HEK293 (cell line): ENCODE data around the gene MMADHC.

Experiments
- CTCF ChIA-PET: fragments of 350-600 bp; formaldehyde crosslinking; extraction: SDS; loops from one replicate; lab custom pipeline; 2021; ENCODE audit warnings: antibody characterized with exemption; lab: Yijun Ruan, JAX
- POLR2A ChIA-PET: fragments of 300-600 bp; formaldehyde crosslinking; extraction: SDS; loops from one replicate; lab custom pipeline; 2020; ENCODE audit warnings: antibody characterized with exemption, inconsistent platforms; lab: Yijun Ruan, JAX
- H3K27ac ChIP-seq: fragments of 200-500 bp; sonication (Bioruptor generic); 2 replicates; pipeline ENCODE4 v1.5.1; 2014; ENCODE audit warnings: low read depth, low read length, control low read depth, inconsistent platforms; ENCODE audit errors: extremely low read depth
- H3K36me3 ChIP-seq, 2 experiments: fragments of 200-500 bp in 1 of 2; sonication (Bioruptor generic) in 1 of 2; 1 replicate in 1 of 2; 2 replicates in 1 of 2; pipeline ENCODE4 v1.5.1; 2014 to 2017; ENCODE audit warnings: inconsistent platforms in 2 of 2, low read length in 2 of 2; ENCODE audit not compliant: control insufficient read depth in 2 of 2, insufficient read depth in 1 of 2
- H3K4me1 ChIP-seq: fragments of 200-500 bp; sonication (Bioruptor generic); 2 replicates; pipeline ENCODE4 v1.5.1; 2014; ENCODE audit warnings: mild to moderate bottlenecking, low read length, inconsistent platforms; ENCODE audit not compliant: control insufficient read depth, insufficient read depth
- H3K4me3 ChIP-seq: 2 replicates; pipeline ENCODE4 v1.5.1; 2011; ENCODE audit warnings: low read depth, mild to moderate bottlenecking, control low read depth, low read length, moderate library complexity
- H3K9me3 ChIP-seq: fragments of 200-500 bp; sonication (Bioruptor generic); 2 replicates; pipeline ENCODE4 v1.5.1; 2014; ENCODE audit warnings: low read depth, low read length, inconsistent platforms; ENCODE audit not compliant: control insufficient read depth, insufficient read depth
- FEZF1 ChIP-seq: fragments of 450-650 bp; formaldehyde crosslinking; IDR thresholded peaks from 2 replicates; pipeline ENCODE4 v1.5.1; 2016; ENCODE audit warnings: missing biosample characterization, missing genetic modification characterization
- KLF9 ChIP-seq: fragments of 450-650 bp; formaldehyde crosslinking; IDR thresholded peaks from 2 replicates; pipeline ENCODE4 v1.5.1; 2016; ENCODE audit warnings: missing biosample characterization, missing genetic modification characterization, low read depth
- OSR2 ChIP-seq: fragments of 450-650 bp; formaldehyde crosslinking; IDR thresholded peaks from 2 replicates; pipeline ENCODE4 v1.5.1; 2016; ENCODE audit warnings: missing biosample characterization, missing genetic modification characterization
- OVOL3 ChIP-seq: fragments of 450-650 bp; formaldehyde crosslinking; IDR thresholded peaks from 2 replicates; pipeline ENCODE4 v1.5.1; 2016; ENCODE audit warnings: missing biosample characterization, missing genetic modification characterization
- SETDB1 ChIP-seq: IDR thresholded peaks from one replicate; pipeline ENCODE4 v1.6.1; 2017; ENCODE audit warnings: mild to moderate bottlenecking, low read length, moderate library complexity, mixed read lengths; ENCODE audit not compliant: insufficient read length
- ZBTB44 ChIP-seq: fragments of 450-650 bp; IDR thresholded peaks from 2 replicates; pipeline ENCODE4 v1.5.1; 2018; ENCODE audit warnings: missing biosample characterization, mild to moderate bottlenecking, missing genetic modification characterization
- ZNF121 ChIP-seq: fragments of 450-650 bp; formaldehyde crosslinking; IDR thresholded peaks from 2 replicates; pipeline ENCODE4 v1.5.1; 2016; ENCODE audit warnings: missing biosample characterization, missing genetic modification characterization
- ZNF24 ChIP-seq: fragments of 450-650 bp; formaldehyde crosslinking; IDR thresholded peaks from 2 replicates; pipeline ENCODE4 v1.5.1; 2016; ENCODE audit warnings: missing biosample characterization, missing genetic modification characterization
- ZNF292 ChIP-seq: fragments of 450-650 bp; formaldehyde crosslinking; IDR thresholded peaks from 2 replicates; pipeline ENCODE4 v1.5.1; 2016; ENCODE audit warnings: low read depth, missing biosample characterization, missing genetic modification characterization, borderline replicate concordance
- ZNF548 ChIP-seq: fragments of 450-650 bp; formaldehyde crosslinking; IDR thresholded peaks from 2 replicates; pipeline ENCODE4 v1.5.1; 2016; ENCODE audit warnings: missing biosample characterization, missing genetic modification characterization
- ZNF596 ChIP-seq: fragments of 450-650 bp; IDR thresholded peaks from 2 replicates; pipeline ENCODE4 v1.5.0; 2018; ENCODE audit warnings: missing biosample characterization, mild to moderate bottlenecking, missing genetic modification characterization, moderate library complexity
- ZNF639 ChIP-seq: fragments of 450-650 bp; formaldehyde crosslinking; IDR thresholded peaks from 2 replicates; pipeline ENCODE4 v1.5.1; 2016; ENCODE audit warnings: missing biosample characterization, missing genetic modification characterization
- ZNF843 ChIP-seq: fragments of 450-650 bp; formaldehyde crosslinking; IDR thresholded peaks from 2 replicates; pipeline ENCODE4 v1.5.1; 2016; ENCODE audit warnings: missing biosample characterization, missing genetic modification characterization
- TF ChIP-seq, protein P1 (sequence below): fragments of 450-650 bp; formaldehyde crosslinking; IDR thresholded peaks from 2 replicates; pipeline ENCODE4 v1.5.1; 2016; ENCODE audit warnings: missing biosample characterization, missing genetic modification characterization
- TF ChIP-seq, protein P2 (sequence below): fragments of 450-650 bp; formaldehyde crosslinking; IDR thresholded peaks from 2 replicates; pipeline ENCODE4 v1.5.1; 2016; ENCODE audit warnings: missing biosample characterization, missing genetic modification characterization

Gene MMADHC

GRCh38 chr2:149559341-149560068 is 28.1 kb downstream of the MMADHC start:
- H3K36me3 ChIP-seq = no peaks in the 10 kb centered on the region
- CTCF ChIA-PET = interaction anchor here (0.7 to 2.4 kb wide), 2 partner anchors 510 to 541 kb away, joined by 3 to 38 read pairs; no protein-coding TSS in a partner anchor
- TF ChIP-seq ZNF596 (tag by site-specific recombination) (no peak), OVOL3 (tag by site-specific recombination) (no peak)
- TF ChIP-seq, all 188 proteins: peak for 0
- POLR2A ChIA-PET = no interaction called here
- Histone ChIP-seq H3K27ac (no peak overlapping the region), H3K4me3 (no peak overlapping the region), H3K9me3 (no peaks in the 10 kb centered on the region), H3K4me1 (peaks cover 10% of the 10 kb centered on the region; the same call in 1 of the 2 replicates)

DNA sequence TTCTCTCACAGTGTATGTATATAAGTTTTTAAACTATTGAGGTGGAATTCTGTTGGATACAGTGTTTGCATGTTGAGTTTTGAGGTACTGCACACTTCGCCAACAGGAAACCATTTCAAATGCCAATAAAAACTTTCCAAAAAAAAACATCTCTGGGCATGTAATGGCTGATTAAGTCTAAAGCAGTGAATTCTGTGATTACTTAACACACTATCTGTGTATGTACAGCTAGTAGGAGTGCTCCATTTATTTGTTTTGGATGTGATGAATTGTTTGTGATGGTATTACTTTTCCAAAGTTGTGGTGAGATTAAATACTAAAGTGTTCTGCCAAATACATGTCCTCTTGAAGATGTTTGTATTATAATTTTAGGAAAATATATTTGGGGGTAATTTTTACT is 31.1 kb downstream of the MMADHC start:
- Histone ChIP-seq H3K27ac (no peak overlapping the region), H3K4me1 (peaks cover 3% of the 10 kb centered on the region; the same call in 1 of the 2 replicates), H3K36me3 (no peaks in the 10 kb centered on the region), H3K9me3 (no peaks in the 10 kb centered on the region), H3K4me3 (no peak overlapping the region)
- CTCF ChIA-PET = interaction anchor here (0.6 to 1.3 kb wide), 3 partner anchors 244 to 539 kb away, joined by 3 to 4 read pairs (median 3); no protein-coding TSS in a partner anchor
- peak; percentile 80 for TF ChIP-seq FEZF1 (tag by site-specific recombination)
- 0 out of 2 replicates have a peak, but pooled peaks have one; percentile 49 for TF ChIP-seq ZNF843 (tag by site-specific recombination)
- 0 out of 2 replicates have a peak, but pooled peaks have one; percentile 11 for TF ChIP-seq OSR2 (tag by site-specific recombination)
- TF ChIP-seq, protein P1, sequence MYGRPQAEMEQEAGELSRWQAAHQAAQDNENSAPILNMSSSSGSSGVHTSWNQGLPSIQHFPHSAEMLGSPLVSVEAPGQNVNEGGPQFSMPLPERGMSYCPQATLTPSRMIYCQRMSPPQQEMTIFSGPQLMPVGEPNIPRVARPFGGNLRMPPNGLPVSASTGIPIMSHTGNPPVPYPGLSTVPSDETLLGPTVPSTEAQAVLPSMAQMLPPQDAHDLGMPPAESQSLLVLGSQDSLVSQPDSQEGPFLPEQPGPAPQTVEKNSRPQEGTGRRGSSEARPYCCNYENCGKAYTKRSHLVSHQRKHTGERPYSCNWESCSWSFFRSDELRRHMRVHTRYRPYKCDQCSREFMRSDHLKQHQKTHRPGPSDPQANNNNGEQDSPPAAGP (tag by site-specific recombination) = no peak
- POLR2A ChIA-PET = no interaction called here

GRCh38 chr2:149552830-149553229 is 34.7 kb downstream of the MMADHC start:
- ChIA-PET POLR2A (no interaction called here), CTCF (interaction anchor here (0.6 to 0.8 kb wide), 3 partner anchors 9 to 534 kb away, joined by 3 read pairs; no protein-coding TSS in a partner anchor)
- H3K27ac ChIP-seq = no peak overlapping the region
- H3K4me1 ChIP-seq = peaks cover 3% of the 10 kb centered on the region; the same call in 1 of the 2 replicates
- TF ChIP-seq ZNF639 (tag by site-specific recombination) (no peak), ZNF292 (no peak), ZNF121 (tag by site-specific recombination) (no peak)
- no peaks in the 10 kb centered on the region for H3K36me3 ChIP-seq
- H3K9me3 ChIP-seq = no peaks in the 10 kb centered on the region
- H3K4me3 ChIP-seq = no peak overlapping the region

- Histone ChIP-seq H3K9me3 (no peaks in the 10 kb centered on the region), H3K4me1 (peaks cover 3% of the 10 kb centered on the region; the same call in 1 of the 2 replicates), H3K4me3 (no peak overlapping the region), H3K36me3 (no peaks in the 10 kb centered on the region), H3K27ac (no peak overlapping the region)
- ChIA-PET POLR2A (interaction anchor here (0.6 kb wide), 1 partner anchor 225 kb away, joined by 5 read pairs; no protein-coding TSS in a partner anchor), CTCF (no interaction called here)
- TF ChIP-seq ZBTB44 (tag by site-specific recombination) (no peak), ZNF292 (no peak), KLF9 (no peak), ZNF24 (tag by site-specific recombination) (no peak), ZNF548 (tag by site-specific recombination) (no peak), SETDB1 (no peak)
- TF ChIP-seq, protein P2, sequence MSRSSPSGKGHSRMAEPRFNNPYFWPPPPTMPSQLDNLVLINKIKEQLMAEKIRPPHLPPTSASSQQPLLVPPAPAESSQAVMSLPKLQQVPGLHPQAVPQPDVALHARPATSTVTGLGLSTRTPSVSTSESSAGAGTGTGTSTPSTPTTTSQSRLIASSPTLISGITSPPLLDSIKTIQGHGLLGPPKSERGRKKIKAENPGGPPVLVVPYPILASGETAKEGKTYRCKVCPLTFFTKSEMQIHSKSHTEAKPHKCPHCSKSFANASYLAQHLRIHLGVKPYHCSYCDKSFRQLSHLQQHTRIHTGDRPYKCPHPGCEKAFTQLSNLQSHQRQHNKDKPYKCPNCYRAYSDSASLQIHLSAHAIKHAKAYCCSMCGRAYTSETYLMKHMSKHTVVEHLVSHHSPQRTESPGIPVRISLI (tag by site-specific recombination) = no peak
These were observed 35.3 kb downstream of the MMADHC start for GRCh38 chr2:149552226-149552625.
